DMS153 treated with DMSO at 0.1 percent for 48 hours (cell line): ENCODE data around the gene NDUFB6.
"Not testable (repeated sequence)": the region's sequence is repeated elsewhere in the genome, so short reads cannot be mapped to it uniquely, and the experiment has no call there.

Experiments
- DNase-seq: peaks from one replicate; lab custom pipeline; 2025; ENCODE audit not compliant: unreplicated experiment; lab: John Stamatoyannopoulos, UW

Gene NDUFB6

DNA sequence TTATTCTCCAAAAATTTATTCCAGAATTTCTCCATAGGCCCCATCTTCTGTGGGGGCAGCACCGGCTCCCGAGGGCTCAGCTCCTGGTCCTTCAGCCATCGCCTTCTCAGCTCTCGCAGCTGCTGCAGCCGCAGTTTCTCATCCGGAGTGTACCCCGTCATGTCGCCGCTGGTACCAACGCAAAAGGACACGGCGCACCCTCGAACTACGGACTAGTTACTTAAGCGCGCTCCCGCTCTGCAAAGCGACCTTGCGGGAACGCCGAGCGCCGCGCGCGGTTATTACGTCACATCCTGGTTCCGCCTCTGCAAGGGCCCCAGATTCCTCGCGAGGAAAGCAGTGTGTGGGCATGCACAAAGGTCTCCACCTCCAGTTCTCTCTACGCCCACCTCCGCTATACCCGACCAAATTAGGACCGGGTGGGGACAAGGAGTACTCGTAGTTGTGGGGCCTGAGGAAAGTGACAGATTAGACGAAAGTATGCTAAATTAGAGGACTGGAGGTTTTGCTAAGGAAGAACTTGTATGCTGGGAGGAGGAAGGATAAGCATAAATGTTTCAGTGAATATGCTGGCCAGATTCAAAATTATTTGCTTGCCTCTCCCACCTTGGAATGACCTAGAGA, at the start of gene NDUFB6:
NDUFB6 (minus strand) TSS at position 260 of the 624 bp plus-strand sequence; CDS start at position 161, 99 bp downstream.
- DNase-seq: peak; percentile 90

DNA sequence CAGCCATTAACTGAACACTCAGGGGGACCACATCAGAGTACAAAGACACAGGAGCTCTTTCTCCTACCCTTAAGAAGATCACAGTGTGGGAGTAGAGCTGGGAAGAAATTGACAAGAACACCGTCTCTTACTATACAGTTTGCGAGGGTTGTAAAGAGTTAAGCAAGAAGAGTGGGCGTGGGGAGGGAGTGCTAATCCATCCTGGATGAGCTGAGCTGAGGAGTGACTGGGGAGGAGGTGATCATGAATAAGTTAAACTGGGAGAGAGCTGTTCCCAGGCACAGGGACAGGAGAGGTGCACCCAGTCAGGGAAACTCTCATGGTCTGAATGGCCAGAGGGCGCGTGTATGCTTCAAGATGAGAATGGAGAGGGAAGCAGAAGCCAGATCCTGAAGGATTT, 45.3 kb upstream of the NDUFB6 start:
- DNase-seq: no peak

DNA sequence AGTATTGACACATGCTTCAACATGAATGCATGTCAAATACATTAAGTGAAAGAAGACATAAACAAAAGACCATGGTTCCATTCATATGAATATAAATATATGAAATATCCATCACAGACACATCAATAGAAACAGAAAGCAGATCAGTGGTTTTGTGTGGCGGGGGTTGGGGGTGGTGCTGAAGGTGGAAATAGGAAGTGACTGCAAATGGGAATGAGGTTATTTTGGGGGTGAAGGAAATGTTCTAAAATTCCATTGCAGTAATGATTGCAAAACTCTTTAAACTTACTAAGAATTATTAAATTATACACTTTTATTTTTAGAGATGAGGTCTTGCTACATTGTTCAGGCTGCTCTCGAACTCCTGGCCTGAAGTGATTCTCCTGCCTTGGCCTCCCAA, 33.9 kb upstream of the NDUFB6 start:
- DNase-seq: no peak

- DNase-seq: no peak
Observed at GRCh38 chr9:32603914-32604852, 31.2 kb upstream of the NDUFB6 start.

DNA sequence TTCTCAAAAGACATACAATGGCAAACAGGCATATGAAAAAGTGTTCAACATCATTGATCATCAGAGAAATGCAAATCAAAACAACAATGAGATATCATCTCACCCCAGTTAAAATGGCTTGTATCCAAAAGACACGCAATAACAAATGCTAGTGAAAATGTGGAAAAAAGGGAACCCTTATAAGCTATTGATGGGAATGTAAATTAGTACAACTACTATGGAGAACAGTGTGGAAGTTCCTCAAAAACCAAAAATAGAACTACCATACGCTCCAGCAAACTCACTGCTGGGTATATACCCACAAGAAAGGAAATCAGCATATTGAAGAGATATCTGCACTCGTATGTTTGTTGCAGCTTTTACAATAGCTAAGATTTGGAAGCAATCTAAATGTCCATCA, 26.1 kb upstream of the NDUFB6 start:
- DNase-seq: not testable (repeated sequence)

- no peak for DNase-seq
Observed at GRCh38 chr9:32596936-32597335, 24.0 kb upstream of the NDUFB6 start.

- no peak for DNase-seq
Observed at GRCh38 chr9:32596096-32596865, 23.3 kb upstream of the NDUFB6 start.

- DNase-seq: no peak
Observed at GRCh38 chr9:32590898-32591297, 17.9 kb upstream of the NDUFB6 start.

DNA sequence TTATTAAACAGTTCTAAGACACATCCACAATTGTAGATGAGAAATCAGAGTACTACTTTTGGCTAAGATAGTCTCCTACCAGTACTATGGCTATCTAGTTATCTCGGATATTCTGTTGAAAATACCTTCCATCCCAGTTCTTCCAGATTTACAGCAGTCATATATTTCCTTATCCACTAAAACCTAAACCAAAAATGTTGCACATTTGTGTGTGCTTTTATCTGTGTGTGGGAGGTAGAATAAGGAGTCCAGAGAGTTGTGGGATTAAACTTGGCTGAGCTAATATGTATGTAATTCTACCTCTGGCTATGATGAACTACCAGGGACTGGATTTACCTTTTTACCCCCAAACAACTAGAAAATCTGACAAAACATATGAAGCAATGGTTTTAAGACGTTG, 17.5 kb upstream of the NDUFB6 start:
- no peak for DNase-seq

DNA sequence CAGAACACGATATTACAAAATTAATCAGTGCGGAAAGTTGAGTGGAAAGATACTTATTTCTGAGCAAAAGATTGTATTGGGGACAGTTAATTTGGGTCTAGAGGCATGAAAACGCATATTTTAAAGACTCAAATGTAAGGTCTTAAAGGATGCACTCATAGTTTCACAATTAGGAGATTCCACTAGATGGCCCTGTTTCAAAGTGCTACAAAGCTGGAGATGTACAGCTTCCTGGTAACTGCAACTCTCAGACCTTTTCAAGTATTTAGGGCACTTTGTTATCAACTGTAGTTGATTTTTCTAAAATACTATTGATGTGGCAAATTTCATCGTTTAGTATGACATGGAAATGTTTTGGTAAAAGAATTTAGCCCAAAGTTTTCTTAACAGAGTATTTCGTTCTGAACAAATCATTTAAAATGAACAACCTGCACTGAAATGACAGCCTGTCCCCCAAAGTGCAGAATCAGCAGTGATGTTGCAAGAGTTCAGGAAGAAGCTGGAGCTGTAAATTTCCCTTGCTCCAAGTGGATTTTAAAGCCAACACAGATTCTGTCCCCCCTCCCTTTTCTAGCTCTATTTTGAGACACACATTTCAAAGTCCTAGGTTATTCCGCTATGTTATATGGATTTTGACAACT, 16.2 kb upstream of the NDUFB6 start:
- DNase-seq: peak; percentile 18

GRCh38 chr9:32587901-32588300, 14.9 kb upstream of the NDUFB6 start:
- no peak for DNase-seq

GRCh38 chr9:32584784-32585183, 11.8 kb upstream of the NDUFB6 start:
- DNase-seq: no peak

DNA sequence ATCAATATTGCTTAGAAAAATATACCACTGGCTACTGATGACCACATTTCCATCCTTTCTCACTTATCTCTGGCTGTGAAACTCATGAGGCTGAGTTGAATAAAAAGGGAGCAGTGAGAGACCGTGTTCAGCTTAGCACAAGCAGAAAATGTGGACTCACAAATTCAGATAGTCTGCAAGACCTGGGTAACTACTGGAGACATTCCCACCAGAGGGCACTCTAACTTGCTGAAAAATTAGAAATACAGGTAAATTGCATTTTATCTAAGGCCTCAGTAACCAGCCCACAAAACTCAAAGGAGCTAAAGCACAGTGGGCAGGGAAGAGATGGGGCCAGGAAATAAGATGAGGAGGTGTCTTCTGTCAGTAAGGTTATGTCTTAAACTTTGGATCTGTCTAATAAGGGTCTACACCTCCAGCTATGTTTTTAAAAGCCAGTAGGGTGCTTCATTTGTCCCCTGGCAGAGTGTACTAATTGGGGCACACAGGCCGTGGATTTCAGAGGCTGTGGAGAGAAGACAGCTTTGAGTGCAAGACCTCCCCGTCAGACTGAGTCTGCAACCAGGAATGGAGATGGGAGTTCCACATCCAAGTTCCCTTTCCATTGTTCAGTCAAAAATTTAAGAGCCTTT, 8.7 kb upstream of the NDUFB6 start:
- peak; percentile 13 for DNase-seq

DNA sequence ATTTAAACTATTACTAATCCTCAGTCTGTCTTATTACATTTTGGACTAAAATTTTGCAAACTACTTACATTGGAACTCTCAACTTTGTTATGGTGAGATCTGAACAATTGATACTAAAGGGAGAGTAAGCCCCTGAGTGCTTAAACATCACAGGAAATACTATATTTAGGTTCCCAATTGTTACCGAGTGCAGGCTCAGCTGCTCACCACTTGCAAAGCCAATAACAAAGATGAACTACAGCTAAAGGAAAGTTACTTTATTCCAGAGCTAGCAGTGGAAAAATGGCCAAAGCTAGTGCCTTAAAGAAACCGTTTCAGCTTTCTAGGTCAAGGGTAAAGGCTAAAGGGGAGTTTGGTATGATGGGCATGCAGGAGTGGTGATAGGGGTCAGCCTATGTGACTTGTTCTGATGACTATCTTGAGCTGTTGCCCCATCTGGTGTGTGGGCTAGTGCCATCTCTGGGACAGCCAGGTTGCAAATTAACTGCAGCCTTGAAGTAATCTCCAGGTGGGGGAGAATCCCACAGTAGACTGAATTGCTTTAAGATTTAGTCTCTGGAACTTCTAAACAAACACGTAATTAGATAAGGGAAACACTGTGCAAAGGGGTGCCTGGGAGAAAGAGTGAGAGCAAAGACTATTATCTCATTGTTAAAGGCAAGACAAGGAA, 7.8 kb upstream of the NDUFB6 start:
- no peak for DNase-seq

- DNase-seq: peak; percentile 47
Observed at GRCh38 chr9:32579706-32580331, 6.9 kb upstream of the NDUFB6 start.

GRCh38 chr9:32578976-32579375, 6.0 kb upstream of the NDUFB6 start:
- no peak for DNase-seq

- DNase-seq: no peak
Observed at GRCh38 chr9:32577316-32577715, 4.4 kb upstream of the NDUFB6 start.

DNA sequence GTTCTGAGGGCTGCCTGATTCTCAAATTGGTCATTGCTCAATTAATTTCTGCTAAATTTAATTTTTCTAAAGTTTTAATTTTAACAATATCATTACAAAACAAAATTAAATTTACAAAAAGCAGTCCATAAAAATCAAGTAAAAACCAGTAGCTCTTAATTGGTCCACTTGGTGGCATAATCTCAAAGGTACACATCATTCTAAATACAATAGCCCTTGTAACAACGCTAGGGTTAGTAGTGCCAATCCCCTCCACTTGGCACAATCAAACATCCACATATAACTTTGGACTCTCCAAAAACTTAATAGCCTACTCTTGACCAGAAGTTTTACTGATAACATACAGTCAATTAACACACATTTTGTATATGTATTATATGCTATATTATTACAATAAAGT, 1.9 kb upstream of the NDUFB6 start:
- no peak for DNase-seq

DNA sequence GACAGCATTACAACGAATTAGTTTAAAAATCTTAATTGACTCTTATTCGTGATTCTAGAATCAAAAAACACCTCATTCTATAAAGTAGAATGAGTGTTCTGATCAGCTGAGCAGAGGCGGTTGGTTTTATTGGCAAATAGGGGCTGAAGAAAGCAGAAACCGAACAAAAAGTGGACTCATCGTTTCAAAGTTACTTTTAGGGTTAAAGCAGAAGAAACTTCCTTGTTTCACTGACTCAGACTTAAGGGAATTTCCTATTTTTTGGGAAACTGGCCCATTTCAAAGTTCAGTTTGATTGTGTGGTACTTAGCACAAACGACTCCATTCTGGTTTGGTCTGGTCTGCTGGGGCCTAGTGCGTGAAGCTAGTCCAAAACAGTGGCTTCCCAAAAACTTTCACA, 862 bp upstream of the NDUFB6 start:
- DNase-seq: no peak
